HL-60 (cell line): ENCODE data around the gene ACYP2.
"Not testable (repeated sequence)": the region's sequence is repeated elsewhere in the genome, so short reads cannot be mapped to it uniquely, and the experiment has no call there.

Experiments
- DNase-seq, 2 experiments: peaks; one replicate each; pipeline ENCODE4 v3.0.0-alpha.2; 2010 to 2020; ENCODE audit warnings: low read depth in 1 of 2, low spot score in 1 of 2
- H3K27ac ChIP-seq: fragments of 250-450 bp; sonication (Bioruptor Pico); replicated peaks from 2 replicates; pipeline ENCODE4 v1.5.1; 2020; ENCODE audit warnings: mild to moderate bottlenecking, moderate library complexity
- H3K27me3 ChIP-seq: fragments of 250-450 bp; sonication (Bioruptor Pico); 2 replicates; pipeline ENCODE4 v1.5.1; 2021; ENCODE audit warnings: mild to moderate bottlenecking, moderate library complexity; ENCODE audit not compliant: insufficient read depth, poor library complexity, severe bottlenecking
- H3K4me3 ChIP-seq: replicated peaks from 2 replicates; pipeline ENCODE4 v1.5.1; 2011; ENCODE audit warnings: mild to moderate bottlenecking, control low read depth, low read length; ENCODE audit not compliant: insufficient read depth
- GABPA ChIP-seq: IDR thresholded peaks from 2 replicates; pipeline ENCODE4 v1.6.1; 2012; ENCODE audit warnings: low read depth
- POLR2AphosphoS5 ChIP-seq: IDR thresholded peaks from 2 replicates; pipeline ENCODE4 v1.6.1; 2012; ENCODE audit warnings: low read depth
- REST ChIP-seq: IDR thresholded peaks from 2 replicates; pipeline ENCODE4 v1.6.1; 2012; ENCODE audit warnings: low read depth; ENCODE audit not compliant: insufficient replicate concordance
- SPI1 ChIP-seq: IDR thresholded peaks from 2 replicates; pipeline ENCODE4 v1.6.1; 2012; ENCODE audit warnings: low read depth, mild to moderate bottlenecking, borderline replicate concordance
- TF ChIP-seq, protein P1 (sequence below): IDR thresholded peaks from one replicate; pipeline ENCODE4 v1.5.1; 2011; ENCODE audit warnings: low read length, control low read depth, inconsistent platforms; ENCODE audit not compliant: insufficient read depth

Gene ACYP2

DNA sequence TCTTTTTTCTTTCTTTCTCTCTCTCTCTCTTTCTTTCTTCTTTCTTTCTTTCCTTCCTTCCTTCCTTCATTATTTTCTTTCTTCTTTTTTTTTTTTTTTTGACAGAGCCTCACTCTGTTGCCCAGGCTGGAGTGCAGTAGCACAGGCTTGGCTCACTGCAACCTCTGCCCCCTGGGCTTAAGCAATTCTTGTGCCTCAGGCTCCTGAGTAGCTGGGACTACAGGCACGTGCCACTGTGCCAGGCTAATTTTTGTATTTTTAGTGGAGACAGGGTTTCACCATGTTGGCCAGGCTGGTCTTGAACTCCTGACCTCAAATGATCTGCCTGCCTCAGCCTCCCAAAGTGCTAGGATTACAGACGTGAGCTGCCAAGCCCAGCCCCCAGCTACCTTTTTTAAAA lies 42.9 kb upstream of the ACYP2 start:
- DNase-seq, H3K27me3 ChIP-seq, H3K27ac ChIP-seq, H3K4me3 ChIP-seq: not testable (repeated sequence)

GRCh38 chr2:54073796-54074195 lies 41.6 kb upstream of the ACYP2 start:
- DNase-seq = no peak
- no peak overlapping the region for H3K4me3 ChIP-seq
- TF ChIP-seq POLR2AphosphoS5 = no peak
- no peak for TF ChIP-seq GABPA
- TF ChIP-seq, protein P1, sequence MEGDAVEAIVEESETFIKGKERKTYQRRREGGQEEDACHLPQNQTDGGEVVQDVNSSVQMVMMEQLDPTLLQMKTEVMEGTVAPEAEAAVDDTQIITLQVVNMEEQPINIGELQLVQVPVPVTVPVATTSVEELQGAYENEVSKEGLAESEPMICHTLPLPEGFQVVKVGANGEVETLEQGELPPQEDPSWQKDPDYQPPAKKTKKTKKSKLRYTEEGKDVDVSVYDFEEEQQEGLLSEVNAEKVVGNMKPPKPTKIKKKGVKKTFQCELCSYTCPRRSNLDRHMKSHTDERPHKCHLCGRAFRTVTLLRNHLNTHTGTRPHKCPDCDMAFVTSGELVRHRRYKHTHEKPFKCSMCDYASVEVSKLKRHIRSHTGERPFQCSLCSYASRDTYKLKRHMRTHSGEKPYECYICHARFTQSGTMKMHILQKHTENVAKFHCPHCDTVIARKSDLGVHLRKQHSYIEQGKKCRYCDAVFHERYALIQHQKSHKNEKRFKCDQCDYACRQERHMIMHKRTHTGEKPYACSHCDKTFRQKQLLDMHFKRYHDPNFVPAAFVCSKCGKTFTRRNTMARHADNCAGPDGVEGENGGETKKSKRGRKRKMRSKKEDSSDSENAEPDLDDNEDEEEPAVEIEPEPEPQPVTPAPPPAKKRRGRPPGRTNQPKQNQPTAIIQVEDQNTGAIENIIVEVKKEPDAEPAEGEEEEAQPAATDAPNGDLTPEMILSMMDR = no peak
- no peak for TF ChIP-seq REST
- no peak for TF ChIP-seq SPI1
- H3K27me3 ChIP-seq = no peaks in the 10 kb centered on the region
- H3K27ac ChIP-seq = no peak overlapping the region

DNA sequence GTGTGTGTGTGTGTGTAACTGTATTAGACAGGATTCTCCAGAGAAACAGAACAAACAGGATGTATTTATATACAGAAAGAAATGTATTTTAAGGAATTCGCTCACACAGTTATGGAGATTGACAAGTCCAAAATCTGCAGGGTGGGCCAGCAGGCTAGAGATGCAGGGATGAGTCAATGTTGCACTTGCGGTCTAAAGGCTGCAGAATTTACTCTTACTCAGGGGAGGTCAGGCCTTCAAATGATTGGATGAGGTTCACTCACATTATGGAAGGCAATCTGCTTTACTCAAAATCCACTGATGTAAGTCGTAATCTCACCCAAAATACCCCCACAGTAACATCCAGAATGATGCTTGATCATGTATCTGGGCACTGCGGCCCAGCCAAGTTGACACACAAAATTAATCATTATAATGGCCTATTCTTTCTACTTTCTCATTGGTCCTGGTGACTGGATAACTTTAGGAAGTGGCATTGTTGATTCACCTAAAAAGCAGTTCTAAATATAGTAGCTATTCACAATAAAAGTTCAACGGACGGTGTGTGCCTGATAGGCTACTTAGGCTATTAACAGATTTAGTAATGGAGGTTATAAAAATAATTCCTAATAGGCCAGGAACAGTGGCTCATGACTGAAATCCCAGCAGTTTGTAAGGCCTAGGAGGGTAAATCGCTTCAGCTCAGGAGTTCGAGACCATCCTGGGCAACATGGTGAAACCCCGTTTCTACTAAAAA lies 40.6 kb upstream of the ACYP2 start:
- DNase-seq = no peak
- Histone ChIP-seq H3K27ac (no peak overlapping the region), H3K4me3 (no peak overlapping the region), H3K27me3 (no peaks in the 10 kb centered on the region)
- TF ChIP-seq, protein P1 = no peak
- TF ChIP-seq SPI1 (no peak), GABPA (no peak), REST (no peak)

GRCh38 chr2:54076586-54076985 lies 38.8 kb upstream of the ACYP2 start:
- Histone ChIP-seq H3K27ac (no peak overlapping the region), H3K4me3 (no peak overlapping the region), H3K27me3 (no peaks in the 10 kb centered on the region)
- no peak for DNase-seq
- TF ChIP-seq POLR2AphosphoS5 (no peak), REST (no peak), GABPA (no peak), SPI1 (no peak)
- TF ChIP-seq, protein P1 = no peak
